ENCODE measurements around the gene C10orf67. TPM values are rescaled to one million over a fixed set of nuclear protein-coding genes. Genes with fewer than 3 reads are reported as not detected.

The C10orf67 gene
- total RNA-seq, 1 experiment from 2014 or later: not detected

GRCh38 chr10:23157691-23158369 is 186.8 kb downstream of the C10orf67 start:
- Histone ChIP-seq H3K9me3 (ENCODE audit: control insufficient read depth, low read depth, low read length) (no peaks in the 10 kb centered on the region), H3K9ac (ENCODE audit: extremely low read depth, insufficient read length, low read length) (no peak overlapping the region), H2AFZ (ENCODE audit: low read length) (no peak overlapping the region), H3K4me2 (ENCODE audit: insufficient read depth, insufficient read length, low read length) (peak overlapping the region; percentile 36), H3K4me1 (ENCODE audit: insufficient read depth, low read length) (no peaks in the 10 kb centered on the region), H2AK5ac (ENCODE audit: insufficient read length, low read length) (no peak overlapping the region), H3K14ac (ENCODE audit: insufficient read depth, low read length) (no peak overlapping the region), H4K20me1 (ENCODE audit: control insufficient read depth, insufficient read depth, insufficient read length) (no peaks in the 10 kb centered on the region), H3K27ac (ENCODE audit: insufficient read length, low read depth, low read length) (no peak overlapping the region), H3T11ph (ENCODE audit: low read length) (no peak overlapping the region), H2BK120ac (ENCODE audit: low read depth, low read length, poor library complexity, severe bottlenecking) (no peak overlapping the region), H3K79me1 (ENCODE audit: insufficient read depth, low read depth, low read length, poor library complexity, severe bottlenecking) (no peaks in the 10 kb centered on the region), H4K91ac (ENCODE audit: insufficient read length, low read depth, low read length) (no peak overlapping the region), H3K56ac (ENCODE audit: insufficient read length, low read depth, low read length) (no peak overlapping the region), H3K4ac (ENCODE audit: low read depth, low read length) (no peak overlapping the region), H4K5ac (ENCODE audit: insufficient read length, low read depth, low read length) (no peak overlapping the region), H2BK15ac (ENCODE audit: low read depth, low read length) (no peak overlapping the region), H3K23me2 (ENCODE audit: insufficient read length, low read depth, low read length, poor library complexity, severe bottlenecking) (no peaks in the 10 kb centered on the region), H4K8ac (replicated peaks; ENCODE audit: insufficient read length, low read depth, low read length) (no peak overlapping the region), H2BK20ac (ENCODE audit: low read depth, low read length, poor library complexity, severe bottlenecking) (no peak overlapping the region), H3K18ac (ENCODE audit: insufficient read length, low read depth, low read length) (no peak overlapping the region), H3K23ac (ENCODE audit: insufficient read length, low read depth, low read length) (no peak overlapping the region), H3K27me3 (ENCODE audit: insufficient read depth, low read length) (no peaks in the 10 kb centered on the region; the same call in 1 of the 2 replicates), H3K79me2 (ENCODE audit: insufficient read depth, low read length) (no peaks in the 10 kb centered on the region), H2BK5ac (ENCODE audit: insufficient read length, low read length) (no peak overlapping the region), H2BK12ac (ENCODE audit: insufficient read length, low read depth, low read length) (no peak overlapping the region)
- H3K36me3 Mint-ChIP-seq (ENCODE audit: insufficient read depth in 1 of 3, low read depth in 3 of 3): no peaks in the 10 kb centered on the region
- peaks cover 62% of the 10 kb centered on the region for H3K27me3 Mint-ChIP-seq (ENCODE audit: low read depth)
- peak; percentile 33 for DNase-seq
- no peak overlapping the region; a peak in 1 of 5 replicates for H3K4me3 Mint-ChIP-seq
- H3K27ac Mint-ChIP-seq: no peak overlapping the region
- no peak for TF ChIP-seq CTCF (conservative IDR thresholded peaks at IDR 0.05)
- H3K4me1 Mint-ChIP-seq: peaks cover 8 to 9% of the 10 kb centered on the region in 2 experiments; a peak in 2 of 4 replicates
- WGBS (ENCODE audit: extremely low coverage, insufficient read length, low lambda C conversion rate): no CpG with 5 or more reads among the region's 12 CpGs
- no peaks in the 10 kb centered on the region for H3K9me3 Mint-ChIP-seq

Measured in H9 (cell line).